Stimulated activated CD4-positive, alpha-beta T cell treated with anti-CD3 and anti-CD28 coated beads, Interleukin-1b, Interleukin-23, amount 100 ng/mL, for 1 hour (primary cell): ENCODE results near the gene CDKN2AIP.

Source experiments
- DNase-seq, 2 donors: peaks; one replicate each; pipeline ENCODE4 v3.0.0-alpha.2; 2020; ENCODE audit warnings: low read depth in 2 of 2

CDKN2AIP gene, protein sequence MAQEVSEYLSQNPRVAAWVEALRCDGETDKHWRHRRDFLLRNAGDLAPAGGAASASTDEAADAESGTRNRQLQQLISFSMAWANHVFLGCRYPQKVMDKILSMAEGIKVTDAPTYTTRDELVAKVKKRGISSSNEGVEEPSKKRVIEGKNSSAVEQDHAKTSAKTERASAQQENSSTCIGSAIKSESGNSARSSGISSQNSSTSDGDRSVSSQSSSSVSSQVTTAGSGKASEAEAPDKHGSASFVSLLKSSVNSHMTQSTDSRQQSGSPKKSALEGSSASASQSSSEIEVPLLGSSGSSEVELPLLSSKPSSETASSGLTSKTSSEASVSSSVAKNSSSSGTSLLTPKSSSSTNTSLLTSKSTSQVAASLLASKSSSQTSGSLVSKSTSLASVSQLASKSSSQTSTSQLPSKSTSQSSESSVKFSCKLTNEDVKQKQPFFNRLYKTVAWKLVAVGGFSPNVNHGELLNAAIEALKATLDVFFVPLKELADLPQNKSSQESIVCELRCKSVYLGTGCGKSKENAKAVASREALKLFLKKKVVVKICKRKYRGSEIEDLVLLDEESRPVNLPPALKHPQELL

DNA sequence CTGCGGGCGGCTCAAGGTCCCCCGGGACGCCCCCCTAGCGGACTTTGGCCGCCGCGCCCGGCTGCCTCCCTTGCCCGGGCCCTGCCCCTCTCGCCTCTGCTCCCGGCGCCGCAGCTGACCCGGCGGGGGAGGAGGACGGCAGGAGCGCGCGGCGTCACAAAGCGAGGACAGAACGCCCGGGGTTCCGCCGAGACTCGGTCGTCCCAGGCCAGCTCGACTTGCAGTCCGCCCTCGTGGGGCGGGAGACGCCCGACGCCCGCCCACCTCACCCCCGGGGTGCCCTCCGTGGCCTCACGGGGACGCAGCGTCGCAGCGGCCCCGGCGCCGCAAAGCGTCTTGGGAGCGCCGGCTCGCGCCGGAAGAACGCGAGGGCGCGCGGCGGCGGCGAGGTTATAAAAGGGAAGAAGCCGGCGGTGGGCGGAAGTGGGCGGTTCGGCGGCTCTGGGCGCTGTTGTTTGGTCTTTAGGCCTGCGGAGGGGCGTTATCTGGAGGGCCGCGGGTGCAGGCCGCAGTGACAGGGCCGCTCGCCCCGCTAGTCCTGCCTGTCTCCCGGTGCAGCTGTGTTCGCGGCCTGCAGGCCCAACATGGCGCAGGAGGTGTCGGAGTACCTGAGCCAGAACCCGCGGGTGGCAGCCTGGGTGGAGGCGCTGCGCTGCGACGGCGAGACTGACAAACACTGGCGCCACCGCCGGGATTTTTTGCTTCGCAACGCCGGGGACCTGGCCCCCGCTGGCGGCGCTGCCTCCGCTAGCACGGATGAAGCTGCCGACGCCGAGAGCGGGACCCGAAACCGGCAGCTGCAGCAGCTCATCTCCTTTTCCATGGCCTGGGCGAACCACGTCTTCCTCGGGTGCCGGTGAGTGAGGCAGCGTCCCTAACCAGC, at the start of gene CDKN2AIP:
CDKN2AIP (plus strand) TSS at position 423 of the 883 bp plus-strand sequence; CDS start at position 585, 162 bp downstream.
- DNase-seq: peak; percentile 85 to 88

DNA sequence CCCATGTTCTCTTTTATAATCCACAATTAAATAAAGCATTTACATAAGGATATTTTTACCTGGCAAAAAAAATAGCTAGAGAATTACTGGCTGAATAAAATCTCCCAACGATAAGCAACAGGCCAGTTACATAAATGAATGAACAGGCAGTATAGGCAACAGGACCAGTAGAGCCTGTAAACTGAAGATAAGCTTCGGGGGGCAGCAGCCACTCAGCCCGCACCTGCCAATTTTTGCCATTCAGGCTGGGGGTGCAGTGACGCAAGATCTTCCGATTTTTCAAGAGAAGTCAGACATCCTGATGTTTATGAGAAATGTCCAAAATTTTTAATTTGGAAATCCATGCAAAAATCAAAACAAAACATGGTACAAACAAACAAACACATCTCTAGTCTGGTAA, 49.0 kb upstream of the CDKN2AIP start:
- DNase-seq: no peak

DNA sequence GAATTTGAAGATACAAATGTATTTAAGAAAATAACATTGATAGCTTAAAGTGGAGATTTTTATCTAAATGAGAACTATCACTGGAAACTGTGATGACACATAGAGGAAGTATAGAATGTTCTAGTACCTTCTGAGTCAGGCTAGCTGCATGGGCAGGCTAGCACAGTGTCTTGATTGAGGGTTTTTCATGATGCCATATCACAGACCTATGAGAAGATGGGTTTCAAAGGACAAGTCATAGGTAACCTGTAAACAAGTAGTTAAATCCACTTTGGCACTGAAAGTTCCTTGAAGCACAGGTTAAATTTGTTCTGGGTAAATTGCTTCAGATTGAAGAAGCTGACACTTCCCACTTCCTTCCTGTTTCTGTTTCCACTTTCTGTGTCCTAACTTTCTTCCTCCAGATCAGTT, 48.2 kb upstream of the CDKN2AIP start:
- no peak for DNase-seq

DNA sequence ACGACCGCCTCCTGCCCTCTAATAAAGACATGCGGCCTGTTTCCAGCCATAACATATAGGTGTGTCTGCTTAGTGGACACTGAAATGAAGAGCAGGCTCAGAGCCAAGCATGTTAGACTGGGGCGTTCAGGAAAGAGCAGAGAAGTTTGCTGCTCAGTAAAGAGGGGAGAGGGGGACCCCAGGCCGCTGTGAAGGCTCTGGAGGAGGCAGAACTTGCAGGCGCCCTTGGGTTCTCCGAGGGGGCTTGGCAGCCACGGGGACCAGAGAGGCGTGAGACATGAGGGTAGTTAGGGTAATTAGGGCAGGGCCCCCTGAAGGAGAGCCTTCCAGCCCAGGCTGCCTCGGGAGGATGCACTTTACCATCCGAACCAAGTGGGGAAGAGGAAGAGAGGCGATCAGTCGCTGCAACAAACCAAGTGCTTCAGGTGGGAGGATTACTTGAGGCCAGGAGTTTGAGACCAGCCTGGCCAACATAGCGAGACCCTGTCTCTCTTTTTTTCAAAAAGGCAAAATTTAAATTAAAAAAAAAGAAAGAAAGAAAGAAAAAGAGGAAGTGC, 46.6 kb upstream of the CDKN2AIP start:
- DNase-seq: no peak

DNA sequence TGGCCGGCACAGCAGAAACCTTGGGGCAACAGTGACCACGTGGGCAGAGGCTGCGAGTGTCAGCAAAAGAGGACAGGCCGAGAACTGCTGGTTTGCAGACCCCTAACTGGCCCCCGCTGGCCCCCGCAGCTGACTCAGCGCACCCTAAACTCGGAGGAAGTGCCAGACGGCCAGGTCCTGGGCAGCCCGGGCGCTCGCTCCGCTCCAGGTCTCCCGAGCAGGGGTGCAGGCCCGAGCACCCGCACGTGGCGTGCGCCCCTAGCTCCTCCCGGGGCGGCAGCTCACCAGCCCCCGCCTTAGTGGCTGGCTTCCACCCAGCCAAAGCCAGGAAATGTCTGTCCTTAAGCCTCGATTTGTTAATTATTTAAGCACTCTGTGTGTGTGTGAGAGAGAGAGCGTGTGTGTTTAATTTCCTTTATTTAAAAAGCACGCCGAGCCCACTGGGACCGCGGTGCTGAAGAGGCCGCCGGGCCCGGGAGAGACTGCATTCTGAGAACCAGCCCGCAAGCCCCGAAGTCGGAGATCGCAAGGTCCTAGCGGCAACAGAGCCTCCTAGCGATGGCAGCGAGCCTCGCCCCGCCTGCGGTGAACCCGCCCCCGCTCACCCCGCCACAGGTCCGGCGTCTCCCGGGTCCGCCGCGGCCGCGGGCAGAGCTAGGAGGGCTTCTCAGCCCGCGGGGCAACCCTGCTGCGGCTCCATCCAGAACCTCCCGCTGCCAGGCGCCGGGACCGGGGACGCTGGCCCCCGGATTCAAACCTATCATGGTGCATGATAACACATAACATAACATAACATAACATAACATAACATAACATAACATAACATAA, 45.9 kb upstream of the CDKN2AIP start:
- DNase-seq: peak in 1 of 2 donors; percentile 37

DNA sequence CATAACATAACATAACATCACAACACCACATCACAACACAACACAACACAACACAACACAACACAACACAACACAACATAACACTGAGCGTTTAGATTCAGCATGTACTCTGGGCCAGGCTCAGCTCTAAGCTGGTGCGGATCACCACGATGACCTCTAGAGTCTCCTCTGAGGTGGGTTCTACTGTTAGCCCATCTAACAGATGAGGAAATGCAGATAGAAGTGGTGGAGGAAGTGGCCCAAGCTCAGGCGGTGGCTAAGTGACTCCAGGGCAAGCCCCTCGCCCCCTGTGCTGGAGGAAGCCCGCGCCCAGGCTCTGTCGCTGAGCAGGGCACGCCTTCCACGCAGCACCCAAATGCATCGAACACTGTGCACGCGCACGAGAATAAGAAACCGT, 45.3 kb upstream of the CDKN2AIP start:
- DNase-seq: no peak

DNA sequence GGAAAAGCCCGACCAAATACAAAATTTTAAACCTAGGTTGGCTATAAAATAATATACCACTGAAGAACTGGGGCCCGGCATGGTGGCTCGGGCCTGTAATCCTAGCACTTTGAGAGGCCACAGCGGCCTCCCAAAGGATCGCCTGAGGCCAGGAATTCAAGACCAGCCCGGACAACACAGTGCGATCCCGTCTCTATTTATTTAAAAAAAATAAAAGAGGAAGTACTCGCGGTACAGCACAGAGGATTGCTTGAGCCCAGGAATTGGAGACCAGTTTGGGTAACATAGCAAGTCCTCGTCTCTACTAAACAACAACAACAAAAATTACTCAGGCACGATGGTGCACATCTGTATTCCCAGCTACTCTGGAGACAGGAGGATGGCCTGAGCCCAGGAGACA, 44.8 kb upstream of the CDKN2AIP start:
- DNase-seq: no peak

DNA sequence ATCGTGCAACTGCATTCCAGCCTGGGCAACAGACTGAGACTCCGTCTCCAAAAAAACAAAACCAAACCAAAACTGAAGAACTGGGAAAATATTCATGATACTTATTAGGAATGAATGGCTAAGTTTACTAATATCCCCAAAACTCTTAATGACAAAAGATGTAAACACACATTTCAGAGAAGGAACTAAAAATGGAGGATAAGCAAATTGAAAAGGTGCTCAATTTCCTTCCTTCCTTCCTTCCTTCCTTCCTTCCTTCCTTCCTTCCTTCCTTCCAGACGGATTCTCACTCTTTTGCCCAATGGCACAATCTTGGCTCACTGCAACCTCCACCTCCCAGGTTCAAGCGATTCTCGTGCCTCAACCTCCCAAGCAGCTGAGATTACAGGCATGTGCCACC, 44.4 kb upstream of the CDKN2AIP start:
- no peak for DNase-seq

DNA sequence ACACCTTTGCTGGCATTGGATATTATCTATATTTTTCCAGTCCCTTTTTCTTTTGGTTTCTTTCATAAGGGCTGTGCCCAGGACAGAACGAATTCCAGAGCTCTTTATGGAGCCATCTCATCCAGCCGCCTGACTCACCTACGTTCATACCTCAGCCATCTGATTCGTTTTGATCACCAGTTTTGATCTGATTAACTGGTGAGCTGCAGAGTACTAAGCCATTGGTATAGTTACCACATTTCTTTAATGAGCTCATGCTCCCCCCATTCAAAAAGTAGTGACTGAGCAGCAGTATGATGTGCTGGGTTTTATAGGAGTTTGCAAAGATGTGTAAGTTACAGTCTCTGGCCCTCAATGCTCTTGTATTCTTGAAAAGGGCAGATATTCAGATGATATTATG, 43.0 kb upstream of the CDKN2AIP start:
- DNase-seq: no peak

DNA sequence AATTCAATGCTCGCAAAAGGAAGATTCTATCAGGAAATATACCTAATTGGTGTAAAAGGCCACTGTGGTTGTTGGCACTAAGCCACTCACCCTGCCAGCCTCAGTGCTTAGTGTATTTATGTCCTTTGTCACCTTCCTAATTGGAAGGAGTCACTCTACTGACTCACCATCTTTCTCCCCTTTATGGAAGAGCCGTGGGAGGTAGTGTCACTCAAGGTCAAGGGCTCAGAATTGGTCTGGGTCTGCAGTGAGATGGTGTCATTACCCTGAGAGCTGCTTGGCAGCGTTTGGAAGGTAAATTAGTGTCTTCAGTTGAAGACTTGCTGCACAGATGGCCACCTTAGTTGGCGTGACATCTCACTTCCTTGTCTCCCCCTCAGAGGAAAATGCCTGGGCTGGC, 41.7 kb upstream of the CDKN2AIP start:
- DNase-seq: no peak

DNA sequence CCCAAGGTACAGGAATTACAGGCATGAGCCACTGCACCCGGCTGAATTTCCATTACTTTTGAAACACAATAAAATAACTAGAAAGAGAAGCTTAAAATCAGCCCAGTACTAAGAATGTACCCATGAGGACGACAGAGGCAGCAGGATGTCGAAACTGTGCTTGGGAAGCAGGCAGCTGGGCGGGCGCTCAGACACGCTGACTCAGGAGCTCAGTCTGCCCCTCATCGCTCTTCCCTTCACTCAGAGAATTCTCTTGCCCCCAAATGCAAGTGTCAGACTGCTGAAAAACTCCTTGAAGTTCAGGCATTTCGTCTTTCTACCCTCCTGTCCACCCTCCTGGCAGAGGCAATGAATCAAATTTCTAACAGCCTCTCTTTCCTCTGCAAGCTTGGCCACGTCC, 41.0 kb upstream of the CDKN2AIP start:
- no peak for DNase-seq

DNA sequence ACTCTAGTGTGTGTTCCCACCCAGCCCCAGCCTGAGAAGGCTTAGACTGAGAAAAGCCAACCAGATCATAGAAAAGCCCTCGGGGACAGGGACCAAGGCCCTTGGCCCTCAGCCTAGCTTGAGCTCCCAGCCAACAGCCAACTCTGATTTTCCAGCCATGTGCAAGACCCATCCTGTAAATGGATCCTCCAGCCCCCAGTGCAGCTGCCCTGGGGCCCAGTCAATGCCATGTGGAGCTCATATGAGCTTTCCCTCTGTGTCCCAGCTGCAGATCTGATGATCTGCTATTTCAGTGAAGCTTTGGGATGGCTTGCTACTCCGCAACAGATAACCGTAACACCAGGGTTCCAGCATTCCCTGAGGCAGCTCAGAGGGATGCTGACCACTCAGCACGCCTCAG, 40.5 kb upstream of the CDKN2AIP start:
- DNase-seq: no peak

DNA sequence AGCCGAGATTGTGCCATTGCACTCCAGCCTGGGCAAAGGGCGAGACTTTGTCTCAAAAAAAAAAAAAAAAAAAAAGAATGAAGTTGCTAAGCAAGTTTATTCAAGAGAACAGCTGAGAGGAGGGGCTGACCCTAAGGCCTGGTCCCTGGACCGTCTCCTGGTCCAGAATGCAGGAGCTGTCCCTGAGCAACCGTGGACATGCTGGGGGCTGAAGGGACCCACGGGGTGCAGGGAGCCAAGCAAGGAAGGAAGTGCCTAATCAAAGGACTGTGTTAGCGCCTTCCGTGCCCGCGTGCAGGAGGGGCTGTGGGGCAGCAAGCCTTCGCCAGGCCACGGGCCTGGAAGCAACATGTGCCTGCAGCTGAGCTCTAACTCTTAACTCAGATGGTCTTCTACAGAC, 39.1 kb upstream of the CDKN2AIP start:
- DNase-seq: no peak

DNA sequence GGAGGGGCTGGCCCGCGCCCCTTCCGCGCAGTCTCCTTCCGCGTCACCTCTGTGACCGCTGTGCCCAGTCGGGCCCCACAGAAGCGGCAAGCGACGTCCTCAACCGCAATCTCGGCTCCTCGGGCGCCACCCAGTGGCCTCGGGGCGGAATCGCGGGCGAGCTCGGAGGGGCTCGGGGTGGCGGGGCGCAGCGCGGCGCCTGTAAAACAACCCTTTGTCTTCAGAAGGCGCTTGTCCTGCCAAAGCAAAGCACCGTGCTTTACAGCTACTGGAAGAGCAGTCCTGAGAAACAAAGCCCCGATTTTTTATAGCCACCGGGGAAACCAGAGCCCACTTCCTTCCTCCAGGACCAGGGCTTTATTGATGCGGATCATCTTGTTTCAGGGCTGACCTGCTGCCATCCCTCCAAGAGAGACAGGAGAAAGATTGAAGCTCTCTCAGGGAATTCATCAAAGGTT, 37.3 kb upstream of the CDKN2AIP start:
- peak; percentile 67 to 86 for DNase-seq

DNA sequence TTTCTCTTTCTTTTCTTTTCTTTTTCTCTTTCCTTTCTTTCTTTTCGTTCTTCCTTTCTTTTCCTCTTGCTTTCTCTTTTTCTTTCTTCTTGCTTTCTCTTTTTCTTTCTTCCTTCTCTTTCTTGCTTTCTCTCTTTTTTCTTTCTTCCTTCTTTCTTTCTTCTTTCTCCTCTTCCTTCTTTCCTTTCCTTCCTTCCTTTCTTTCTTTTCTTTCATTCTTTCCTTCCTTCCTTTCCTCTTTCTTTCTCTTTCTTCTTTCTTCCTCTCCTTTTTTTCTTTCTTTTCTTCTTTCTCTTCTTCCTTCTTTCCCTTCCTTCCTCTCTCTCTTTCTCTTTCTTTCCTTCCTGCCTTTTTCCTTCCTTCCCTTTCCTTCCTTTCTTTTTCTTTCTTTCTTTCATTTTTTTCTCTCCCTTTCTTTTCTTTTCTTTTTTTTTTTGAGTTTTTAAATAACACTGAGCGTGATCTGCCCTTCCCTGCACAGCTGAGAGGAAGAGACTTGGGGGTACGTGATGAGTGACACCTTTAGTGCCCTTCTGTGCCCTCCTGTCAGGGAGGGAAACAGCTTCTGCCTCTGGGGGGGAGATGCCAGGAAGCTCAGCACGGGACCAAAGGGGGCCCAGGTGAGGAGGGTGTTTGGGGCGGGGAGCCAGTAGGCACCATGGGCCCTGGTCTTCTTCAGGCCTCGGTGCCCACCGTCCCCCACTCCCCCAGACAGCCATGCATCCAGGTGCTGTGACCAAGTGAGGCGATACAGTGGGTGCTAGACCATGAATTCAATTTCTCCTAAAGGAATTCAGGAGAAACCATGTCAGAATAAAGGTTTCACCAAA, 36.6 kb upstream of the CDKN2AIP start:
- no peak for DNase-seq

DNA sequence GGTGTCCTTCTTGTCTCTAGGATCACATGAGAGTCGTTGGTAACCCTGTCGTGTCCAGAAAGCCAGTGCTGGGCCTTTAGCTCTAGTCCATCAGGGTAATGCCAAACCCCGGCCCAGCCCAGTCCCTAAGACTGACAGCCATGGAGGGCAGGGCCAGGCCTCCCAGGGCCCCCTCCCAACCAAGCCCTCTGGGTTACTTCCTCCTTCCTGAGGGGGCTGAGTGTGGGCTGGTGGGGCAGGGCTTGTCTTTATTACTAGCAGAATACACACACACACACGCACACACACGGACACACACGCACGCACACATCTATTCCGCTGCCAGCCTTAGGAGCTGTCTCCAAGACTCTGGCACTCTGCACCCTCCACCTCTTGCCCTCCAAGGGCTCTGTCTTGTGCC, 35.6 kb upstream of the CDKN2AIP start:
- DNase-seq: no peak

DNA sequence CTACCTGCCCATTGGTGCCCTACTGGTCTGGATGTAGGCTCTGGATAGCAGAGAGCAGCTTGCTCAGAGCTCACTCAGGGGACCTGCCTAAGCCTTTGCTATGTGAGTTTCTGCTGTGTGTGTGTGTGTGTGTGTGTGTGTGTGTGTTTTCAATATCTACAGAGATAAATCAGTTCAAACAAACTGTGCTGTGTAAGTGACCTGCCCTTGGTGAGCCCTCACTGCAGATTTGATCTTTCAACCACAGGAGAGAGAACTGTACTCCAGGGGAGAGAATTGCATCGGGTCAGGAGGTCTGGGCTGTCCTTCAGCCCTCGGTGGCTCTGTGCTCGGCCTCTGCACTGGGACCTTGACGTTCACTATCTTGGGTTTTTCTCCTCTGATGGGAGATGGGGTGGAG, 35.0 kb upstream of the CDKN2AIP start:
- no peak for DNase-seq

DNA sequence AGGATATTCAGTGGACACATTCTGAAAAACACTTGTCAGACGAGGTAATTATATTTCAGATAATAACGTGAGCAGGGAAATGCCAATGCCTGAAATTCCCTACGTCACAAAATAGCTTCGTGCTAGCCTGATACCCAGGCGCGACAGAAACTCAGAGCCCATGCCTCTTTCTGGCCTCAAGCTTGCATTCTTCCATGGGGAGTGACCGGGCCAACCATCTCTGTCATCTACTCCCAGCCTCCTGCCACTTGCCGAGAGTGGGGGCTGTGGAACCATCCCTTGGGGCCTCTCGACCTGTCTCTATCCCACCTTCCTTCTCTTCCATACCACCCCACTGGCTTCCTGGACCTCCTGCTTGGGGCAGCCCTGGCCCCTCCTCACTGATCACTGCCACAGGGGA, 34.5 kb upstream of the CDKN2AIP start:
- no peak for DNase-seq

DNA sequence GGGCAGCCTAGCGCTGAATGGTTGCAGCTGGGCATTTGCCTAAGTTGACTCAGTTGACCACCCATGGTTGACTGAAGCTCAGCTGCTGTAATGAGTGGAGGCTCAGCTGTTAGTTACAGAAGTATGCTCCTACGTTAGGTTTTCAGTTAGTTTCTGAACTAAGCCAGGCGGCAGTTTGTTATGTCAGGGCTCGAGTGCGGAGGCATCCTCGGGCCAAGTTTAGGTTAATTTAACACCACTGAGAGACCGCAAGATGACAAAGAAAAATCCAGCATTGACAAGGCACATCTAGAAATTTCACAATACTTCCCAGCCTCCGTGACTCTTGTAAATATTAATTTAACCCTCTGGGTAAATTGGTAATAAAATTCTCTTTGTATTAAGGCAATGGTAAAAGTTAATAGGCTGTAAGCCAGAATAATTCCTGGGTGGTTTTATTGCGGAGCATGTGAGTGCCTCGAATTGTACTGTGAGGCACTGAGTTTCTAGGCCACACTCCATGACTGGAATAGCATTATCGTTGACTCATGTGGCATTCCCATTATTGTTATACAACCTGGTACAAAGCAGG, 33.1 kb upstream of the CDKN2AIP start:
- DNase-seq: no peak

DNA sequence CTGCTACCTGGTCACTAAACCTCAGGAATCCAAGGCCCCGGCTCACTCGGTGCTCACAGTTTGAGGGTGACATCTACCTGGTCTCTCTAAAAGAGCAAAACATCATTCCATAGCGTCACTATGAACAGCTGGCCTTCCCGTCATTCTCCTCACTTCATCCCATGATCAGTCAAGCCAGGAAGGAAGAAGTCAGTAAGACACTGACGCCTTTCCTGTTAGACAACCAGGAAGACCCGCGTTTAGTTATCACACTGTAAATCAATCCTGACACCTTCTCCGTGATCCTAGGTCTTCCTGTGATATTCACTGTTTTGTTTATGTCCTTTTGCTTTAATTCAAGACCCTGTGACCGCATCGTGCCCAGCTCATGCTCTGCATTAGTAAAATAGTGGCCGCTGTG, 31.6 kb upstream of the CDKN2AIP start:
- no peak for DNase-seq
